Activated B cell treated with CpG ODN at 0.5 μM for 24 hours (primary cell): Measurements from ENCODE around the gene TAGLN2. TPM values are rescaled to one million over a fixed set of nuclear protein-coding genes. Genes with fewer than 3 reads are reported as not detected.

ENCODE experiments used
- ATAC-seq: fragments of 200-7000 bp; cut with Tn5 transposase; one replicate; pipeline ENCODE4 v1.10.0; 2021; ENCODE audit warnings: low read depth, mild to moderate bottlenecking, moderate library complexity
- CTCF ChIA-PET: fragments of 350-600 bp; sonication (Branson Sonifier 250); formaldehyde crosslinking; loops from one replicate; lab custom pipeline; 2021; ENCODE audit warnings: antibody characterized with exemption; lab: Charles Lee
- POLR2A ChIA-PET: fragments of 350-600 bp; sonication (Branson Sonifier 250); formaldehyde crosslinking; loops from one replicate; lab custom pipeline; 2021; ENCODE audit warnings: antibody characterized with exemption; lab: Charles Lee
- DNase-seq: peaks from one replicate; pipeline ENCODE4 v3.0.0; 2022
- H3K27ac Mint-ChIP-seq: one replicate; pipeline ENCODE4 v1.8.0; 2020; ENCODE audit warnings: mixed read lengths
- H3K27me3 Mint-ChIP-seq: one replicate; pipeline ENCODE4 v1.8.0; 2021; ENCODE audit warnings: mixed read lengths
- H3K36me3 Mint-ChIP-seq: one replicate; pipeline ENCODE4 v1.8.0; 2021; ENCODE audit warnings: low read depth, mixed read lengths
- H3K4me1 Mint-ChIP-seq: one replicate; pipeline ENCODE4 v1.8.0; 2021; ENCODE audit warnings: mixed read lengths
- H3K4me3 Mint-ChIP-seq: one replicate; pipeline ENCODE4 v1.8.0; 2020; ENCODE audit warnings: mild to moderate bottlenecking, mixed read lengths
- H3K9me3 Mint-ChIP-seq: one replicate; pipeline ENCODE4 v1.8.0; 2020; ENCODE audit warnings: mixed read lengths
- CTCF ChIP-seq: fragments of 200-600 bp; IDR thresholded peaks from one replicate; pipeline ENCODE4 v1.8.0; 2022; ENCODE audit warnings: antibody characterized with exemption, mild to moderate bottlenecking
- intact Hi-C: fragments of 100-400 bp; cut with micrococcal nuclease; formaldehyde crosslinking; loops from one replicate; pipeline ENCODE4 v1.15.1; 2024
- total RNA-seq: library from RNA; stranded (reverse); gene quantifications from 2 replicates; pipeline ENCODE4 v1.2.3, GENCODE V29; 2022

TAGLN2 gene
- total RNA-seq, 1 donor from 2014 or later, result 327 TPM

GRCh38 chr1:159933347-159933746, 8.0 kb upstream of the TAGLN2 start:
- intact Hi-C loops, result no loop called here
- no peaks in the 10 kb centered on the region for H3K36me3 Mint-ChIP-seq
- TF ChIP-seq CTCF, result no peak

GRCh38 chr1:159932296-159933285, 7.3 kb upstream of the TAGLN2 start:
- Mint-ChIP-seq H3K4me3 (no peak overlapping the region), H3K9me3 (no peaks in the 10 kb centered on the region), H3K27me3 (peaks cover 4% of the 10 kb centered on the region), H3K36me3 (no peaks in the 10 kb centered on the region), H3K4me1 (peaks cover 25% of the 10 kb centered on the region), H3K27ac (no peak overlapping the region)
- ATAC-seq (no peak), DNase-seq (no peak)
- TF ChIP-seq CTCF, result no peak
- ChIA-PET POLR2A (interaction anchor here (0.8 to 3.3 kb wide), 2 partner anchors 8 to 13 kb away, joined by 3 to 16 read pairs; partner anchors contain the start of gene TAGLN2), CTCF (interaction anchor here (1.0 to 2.7 kb wide), 2 partner anchors 40 to 75 kb away, joined by 3 to 7 read pairs; no protein-coding TSS in a partner anchor)
- intact Hi-C loops, result no loop called here

More at GRCh38 chr1:159933347-159933746, 8.0 kb upstream of the TAGLN2 start:
- ChIA-PET CTCF (interaction anchor here (1.0 to 2.7 kb wide), 2 partner anchors 41 to 74 kb away, joined by 3 to 7 read pairs; no protein-coding TSS in a partner anchor), POLR2A (interaction anchor here (3.3 kb wide), 1 partner anchor 9 kb away, joined by 16 read pairs; the partner anchor contains the start of gene TAGLN2)
- Mint-ChIP-seq H3K4me1 (peaks cover 33% of the 10 kb centered on the region), H3K4me3 (no peak overlapping the region), H3K9me3 (no peaks in the 10 kb centered on the region), H3K27me3 (peaks cover 4% of the 10 kb centered on the region), H3K27ac (no peak overlapping the region)
- ATAC-seq (no peak), DNase-seq (no peak)

GRCh38 chr1:159931795-159932173, 6.5 kb upstream of the TAGLN2 start:
- Mint-ChIP-seq H3K9me3 (no peaks in the 10 kb centered on the region), H3K27ac (no peak overlapping the region), H3K27me3 (peaks cover 4% of the 10 kb centered on the region), H3K4me1 (peaks cover 18% of the 10 kb centered on the region), H3K4me3 (no peak overlapping the region), H3K36me3 (no peaks in the 10 kb centered on the region)
- ChIA-PET POLR2A (interaction anchor here (0.8 kb wide), 1 partner anchor 14 kb away, joined by 3 read pairs; no protein-coding TSS in a partner anchor), CTCF (interaction anchor here (2.7 kb wide), 1 partner anchor 76 kb away, joined by 7 read pairs; no protein-coding TSS in a partner anchor)
- no peak for TF ChIP-seq CTCF
- intact Hi-C loops, result no loop called here
- DNase-seq (no peak), ATAC-seq (no peak)

- H3K36me3 Mint-ChIP-seq, result no peaks in the 10 kb centered on the region
- peaks cover 18% of the 10 kb centered on the region for H3K4me1 Mint-ChIP-seq
- ATAC-seq (no peak), DNase-seq (no peak)
- H3K27ac Mint-ChIP-seq, result no peak overlapping the region
- POLR2A ChIA-PET, result interaction anchor here (0.8 kb wide), 1 partner anchor 15 kb away, joined by 3 read pairs; no protein-coding TSS in a partner anchor
- peaks cover 4% of the 10 kb centered on the region for H3K27me3 Mint-ChIP-seq
- CTCF ChIA-PET, result interaction anchor here (1.4 to 2.7 kb wide), 3 partner anchors 76 to 133 kb away, joined by 4 to 7 read pairs (median 5); no protein-coding TSS in a partner anchor
- no peak overlapping the region for H3K4me3 Mint-ChIP-seq
- TF ChIP-seq CTCF, result no peak
- no peaks in the 10 kb centered on the region for H3K9me3 Mint-ChIP-seq
- intact Hi-C loops, result no loop called here
Observed at GRCh38 chr1:159931101-159931794, 5.9 kb upstream of the TAGLN2 start.
